HG03432 (cell line): ENCODE results near the gene ZPLD1.
A peak's percentile ranks its signal among the peaks of the same experiment; 100 is the strongest.

Source experiments
- ATAC-seq: cut with Tn5 transposase; IDR thresholded peaks from one replicate; pipeline ENCODE4 v1.9.1; 2021; ENCODE audit warnings: mild to moderate bottlenecking, moderate library complexity; ENCODE audit not compliant: unreplicated experiment

ZPLD1 gene

DNA sequence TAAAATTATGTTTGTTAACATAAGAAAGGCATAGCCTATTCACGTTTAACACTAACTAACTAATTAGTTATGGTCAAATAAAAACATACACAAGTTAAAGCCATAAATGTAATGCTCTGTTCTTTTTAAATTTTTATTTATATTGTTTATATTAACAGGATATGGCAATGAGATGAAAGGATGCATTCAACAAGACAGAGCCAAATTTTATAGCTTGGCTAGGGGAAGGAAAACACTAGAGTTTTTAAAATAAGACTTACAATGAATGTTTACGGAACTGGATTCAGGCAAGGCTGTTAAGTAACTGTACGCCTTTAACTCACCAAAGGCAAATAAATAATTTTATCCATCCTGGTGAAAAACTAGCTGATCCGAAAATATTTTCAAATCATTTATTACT lies 86.4 kb downstream of the ZPLD1 start:
- ATAC-seq = no peak

DNA sequence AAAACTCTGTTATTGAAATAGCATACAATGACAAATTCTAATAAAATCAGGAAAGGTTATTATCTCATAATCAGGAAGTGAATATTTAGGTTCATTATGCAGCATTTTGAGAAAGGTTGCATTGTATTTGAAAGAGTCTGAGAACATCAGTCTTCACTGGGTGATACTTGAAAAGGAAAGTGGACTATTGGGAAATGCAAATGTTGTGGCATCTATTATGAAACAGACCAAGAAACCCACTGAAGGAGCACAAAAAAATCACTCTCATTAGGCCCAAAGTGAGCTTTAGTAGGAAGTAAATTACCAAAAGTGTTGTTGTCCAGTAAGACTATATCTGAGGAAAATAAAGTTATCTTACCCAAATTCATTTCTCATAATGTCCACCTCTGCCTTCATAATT lies 90.8 kb downstream of the ZPLD1 start:
- peak; percentile 82 for ATAC-seq

DNA sequence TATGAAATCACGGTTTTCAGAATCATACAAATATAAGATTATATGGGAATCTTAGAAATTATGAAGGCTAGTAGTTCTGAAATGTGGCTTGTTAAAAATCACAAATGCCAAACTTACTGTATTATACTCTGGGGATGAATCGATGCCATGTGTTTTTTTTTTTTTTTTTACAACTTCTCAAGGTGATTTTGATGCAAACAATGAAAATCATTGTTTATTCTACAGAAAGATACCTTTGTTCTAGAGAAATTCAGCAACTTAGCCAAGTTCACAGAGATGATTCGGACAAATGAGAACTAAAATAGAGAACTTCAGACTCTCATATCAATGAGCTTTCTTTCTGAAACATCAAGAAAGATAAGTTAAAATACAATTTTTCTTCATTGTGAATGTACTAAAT lies 92.0 kb downstream of the ZPLD1 start:
- ATAC-seq = no peak

DNA sequence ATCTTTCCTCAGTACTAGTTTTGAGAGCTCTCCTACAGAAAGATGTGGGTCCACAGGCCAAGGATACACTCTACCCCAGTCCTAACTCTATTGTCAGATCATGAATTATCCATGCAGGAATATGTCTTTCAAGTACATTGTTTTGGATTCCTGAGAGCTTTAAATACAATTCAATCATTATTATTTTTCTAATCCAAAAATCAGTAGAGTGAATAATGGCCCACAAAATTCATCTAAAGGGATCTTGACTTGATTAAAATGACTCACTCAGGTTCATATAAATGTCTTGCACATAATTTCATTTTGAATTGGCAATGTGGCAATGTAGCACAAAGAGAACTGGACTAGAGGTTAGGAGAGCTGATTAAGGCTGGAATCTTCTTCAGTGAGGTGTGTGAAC lies 93.9 kb downstream of the ZPLD1 start:
- ATAC-seq = no peak
